SK-N-MC (cell line): ENCODE measurements around the gene LIG3.

ENCODE experiments used
- EZH2 ChIP-seq: fragments of 200-600 bp; sonication (generic); IDR thresholded peaks from one replicate; pipeline ENCODE4 v1.6.1; 2017; ENCODE audit warnings: antibody characterized with exemption
- POLR2AphosphoS5 ChIP-seq: IDR thresholded peaks from 2 replicates; pipeline ENCODE4 v1.6.1; 2012; ENCODE audit warnings: mild to moderate bottlenecking, low read depth, low read length, borderline replicate concordance

DNA sequence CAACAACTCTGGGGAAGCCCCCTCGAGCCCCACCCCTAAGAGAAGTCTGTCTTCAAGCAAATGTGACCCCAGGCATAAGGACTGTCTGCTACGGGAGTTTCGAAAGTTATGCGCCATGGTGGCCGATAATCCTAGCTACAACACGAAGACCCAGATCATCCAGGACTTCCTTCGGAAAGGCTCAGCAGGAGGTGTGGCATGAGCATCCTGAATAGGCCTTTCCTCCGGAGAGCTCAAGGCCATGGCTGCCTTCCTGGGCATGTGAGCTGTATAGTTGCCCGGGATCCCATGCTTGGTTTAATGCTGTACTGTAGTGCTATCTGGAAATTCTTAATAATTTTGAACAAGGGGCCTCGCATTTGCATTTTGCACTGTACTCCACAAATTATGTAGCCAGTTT is 9.2 kb downstream of the LIG3 start:
- TF ChIP-seq POLR2AphosphoS5 = no peak
- no peak for TF ChIP-seq EZH2
